Hematopoietic multipotent progenitor cell treated with erythropoietin and hydrocortisone succinate and interleukin-3 and kit ligand, for 17 days (in vitro differentiated cells): ENCODE data around the gene PCDHB1.
A peak's percentile ranks its signal among the peaks of the same experiment; 100 is the strongest.

Experiments used
- DNase-seq: peaks from one replicate; pipeline ENCODE4 v3.0.0-alpha.2; 2015; ENCODE audit warnings: low spot score

Gene PCDHB1

GRCh38 chr5:141050622-141051520, at the start of gene PCDHB1:
PCDHB1 (plus strand) TSS chr5:141051374; CDS start chr5:141051471, 97 bp downstream.
- no peak for DNase-seq

- no peak for DNase-seq
Observed at GRCh38 chr5:141001446-141001843, 49.7 kb upstream of the PCDHB1 start.

GRCh38 chr5:141001844-141002604, 49.1 kb upstream of the PCDHB1 start:
- DNase-seq = no peak

- DNase-seq = no peak
Observed at GRCh38 chr5:141002605-141002965, 48.6 kb upstream of the PCDHB1 start.

GRCh38 chr5:141003031-141003430, 48.1 kb upstream of the PCDHB1 start:
- no peak for DNase-seq

- DNase-seq = no peak
Observed at GRCh38 chr5:141003791-141004611, 47.2 kb upstream of the PCDHB1 start.

- no peak for DNase-seq
Observed at GRCh38 chr5:141007791-141008190, 43.4 kb upstream of the PCDHB1 start.

- no peak for DNase-seq
Observed at GRCh38 chr5:141010047-141010793, 41.0 kb upstream of the PCDHB1 start.

- no peak for DNase-seq
Observed at GRCh38 chr5:141017943-141018342, 33.2 kb upstream of the PCDHB1 start.

GRCh38 chr5:141022384-141022783, 28.8 kb upstream of the PCDHB1 start:
- no peak for DNase-seq

GRCh38 chr5:141031006-141031405, 20.2 kb upstream of the PCDHB1 start:
- no peak for DNase-seq

- DNase-seq = no peak
Observed at GRCh38 chr5:141032626-141033025, 18.5 kb upstream of the PCDHB1 start.

- DNase-seq = no peak
Observed at GRCh38 chr5:141039061-141039460, 12.1 kb upstream of the PCDHB1 start.

GRCh38 chr5:141039517-141039916, 11.7 kb upstream of the PCDHB1 start:
- DNase-seq = no peak

GRCh38 chr5:141040093-141040770, 10.9 kb upstream of the PCDHB1 start:
- no peak for DNase-seq

GRCh38 chr5:141040771-141041426, 10.3 kb upstream of the PCDHB1 start:
- DNase-seq = peak; percentile 29

GRCh38 chr5:141041427-141041785, 9.8 kb upstream of the PCDHB1 start:
- DNase-seq = no peak

GRCh38 chr5:141042555-141042954, 8.6 kb upstream of the PCDHB1 start:
- no peak for DNase-seq

- no peak for DNase-seq
Observed at GRCh38 chr5:141051521-141051866, 320 bp downstream of the PCDHB1 start.

GRCh38 chr5:141077826-141078225, 26.7 kb downstream of the PCDHB1 start:
- no peak for DNase-seq

GRCh38 chr5:141082228-141082627, 31.1 kb downstream of the PCDHB1 start:
- no peak for DNase-seq
